CD14-positive monocyte (primary cell): ENCODE measurements around the gene SLC25A40. TPM values are rescaled to one million over a fixed set of nuclear protein-coding genes. Genes with fewer than 3 reads are reported as not detected.
A peak's percentile ranks its signal among the peaks of the same experiment; 100 is the strongest.
"Not testable (repeated sequence)": the region's sequence is repeated elsewhere in the genome, so short reads cannot be mapped to it uniquely, and the experiment has no call there.

Source experiments
- DNase-seq, 3 donors: peaks; one replicate each; pipeline ENCODE4 v3.0.0-alpha.2; 2011 to 2022
- H2AFZ ChIP-seq: 2 replicates; pipeline ENCODE4 v1.6.0; 2012; ENCODE audit warnings: mild to moderate bottlenecking, low read depth, low read length, inconsistent platforms; ENCODE audit not compliant: insufficient read depth, poor library complexity, severe bottlenecking
- H3K27ac ChIP-seq, 2 donors: 1 replicate in 1 of 2; 2 replicates in 1 of 2; pipeline ENCODE4 v1.5.1; 2012 to 2013; ENCODE audit warnings: low read length in 2 of 2, control low read depth in 1 of 2, inconsistent platforms in 1 of 2, low read depth in 1 of 2, mild to moderate bottlenecking in 1 of 2
- H3K27me3 ChIP-seq, 2 donors: one replicate each; pipeline versions ENCODE4 v1.6.0 to v1.6.1; 2011 to 2013; ENCODE audit warnings: low read length in 2 of 2; ENCODE audit not compliant: control insufficient read depth in 2 of 2, insufficient read depth in 2 of 2
- H3K36me3 ChIP-seq, 2 donors: replicated peaks in 1 of 2; 1 replicate in 1 of 2; 2 replicates in 1 of 2; pipeline versions ENCODE4 v1.5.1 to v1.6.1; 2012 to 2013; ENCODE audit warnings: low read length in 2 of 2, control low read depth in 1 of 2, inconsistent platforms in 1 of 2, mild to moderate bottlenecking in 1 of 2; ENCODE audit not compliant: insufficient read depth in 2 of 2, control insufficient read depth in 1 of 2
- H3K4me1 ChIP-seq, 2 donors: 1 replicate in 1 of 2; 2 replicates in 1 of 2; pipeline versions ENCODE4 v1.5.1 to v1.6.1; 2012 to 2013; ENCODE audit warnings: low read length in 2 of 2, control low read depth in 1 of 2, inconsistent platforms in 1 of 2, mild to moderate bottlenecking in 1 of 2, moderate library complexity in 1 of 2; ENCODE audit not compliant: insufficient read depth in 2 of 2, control insufficient read depth in 1 of 2
- H3K4me2 ChIP-seq: replicated peaks from 2 replicates; pipeline ENCODE3; 2012; ENCODE audit warnings: low read length, moderate library complexity, mild to moderate bottlenecking; ENCODE audit not compliant: poor library complexity, severe bottlenecking; ENCODE audit errors: extremely low read depth
- H3K4me3 ChIP-seq, 3 experiments: fragments of 200-600 bp in 1 of 3; sonication (generic) in 1 of 3; replicated peaks in 1 of 3; 1 replicate in 2 of 3; 2 replicates in 1 of 3; pipeline ENCODE4 v1.5.1; 2011 to 2013; ENCODE audit warnings: low read length in 3 of 3, mild to moderate bottlenecking in 3 of 3, control low read depth in 2 of 3, low read depth in 2 of 3, inconsistent platforms in 1 of 3, moderate library complexity in 1 of 3
- H3K79me2 ChIP-seq: 2 replicates; pipeline ENCODE4 v1.6.0; 2012; ENCODE audit warnings: mild to moderate bottlenecking, control low read depth, inconsistent platforms, low read length, moderate library complexity; ENCODE audit not compliant: insufficient read depth
- H3K9ac ChIP-seq: 2 replicates; pipeline ENCODE4 v1.6.0; 2017; ENCODE audit warnings: low read length, mild to moderate bottlenecking; ENCODE audit not compliant: insufficient read depth, poor library complexity, severe bottlenecking
- H3K9me3 ChIP-seq, 2 donors: replicated peaks in 1 of 2; 1 replicate in 1 of 2; 2 replicates in 1 of 2; pipeline versions ENCODE4 v1.5.1 to v1.6.1; 2012 to 2013; ENCODE audit warnings: low read length in 2 of 2, control low read depth in 1 of 2; ENCODE audit not compliant: control insufficient read depth in 1 of 2, insufficient read depth in 1 of 2
- H4K20me1 ChIP-seq: 2 replicates; pipeline ENCODE4 v1.6.0; 2012; ENCODE audit warnings: mild to moderate bottlenecking, low read length, control low read depth, moderate library complexity; ENCODE audit not compliant: insufficient read depth
- H3K27ac Mint-ChIP-seq, 7 donors: one replicate each; pipeline ENCODE4 v1.8.0; 2020; ENCODE audit warnings: mild to moderate bottlenecking in 7 of 7, mixed read lengths in 7 of 7, moderate library complexity in 6 of 7, inconsistent platforms in 2 of 7
- H3K27me3 Mint-ChIP-seq, 3 donors: one replicate each; pipeline ENCODE4 v1.8.0; 2021 to 2022; ENCODE audit warnings: low read depth in 3 of 3, mild to moderate bottlenecking in 3 of 3, mixed read lengths in 3 of 3, moderate library complexity in 3 of 3, inconsistent platforms in 1 of 3
- H3K36me3 Mint-ChIP-seq, 2 donors: one replicate each; pipeline ENCODE4 v1.8.0; 2020; ENCODE audit warnings: mixed read lengths in 2 of 2, inconsistent platforms in 1 of 2, mild to moderate bottlenecking in 1 of 2
- H3K4me1 Mint-ChIP-seq: one replicate; pipeline ENCODE4 v1.8.0; 2020; ENCODE audit warnings: mild to moderate bottlenecking, mixed read lengths
- H3K4me3 Mint-ChIP-seq, 2 donors: one replicate each; pipeline ENCODE4 v1.8.0; 2020; ENCODE audit warnings: mild to moderate bottlenecking in 2 of 2, mixed read lengths in 2 of 2, moderate library complexity in 1 of 2
- H3K9me3 Mint-ChIP-seq, 7 donors: one replicate each; pipeline ENCODE4 v1.8.0; 2020 to 2022; ENCODE audit warnings: mixed read lengths in 7 of 7, mild to moderate bottlenecking in 6 of 7, moderate library complexity in 6 of 7, inconsistent platforms in 2 of 7
- WGBS: methylation state at CpG from one replicate; pipeline ENCODE4 v1.1.5; 2013; ENCODE audit warnings: missing lambda C conversion rate; ENCODE audit not compliant: insufficient coverage; 5-methylcytosine and 5-hydroxymethylcytosine counted together
- intact Hi-C, 2 donors: fragments of 100-400 bp; cut with micrococcal nuclease; formaldehyde crosslinking; loops; one replicate each; pipeline versions ENCODE4 v1.15.0 to v1.15.1; 2023
- polyA plus RNA-seq, 3 donors: library from polyadenylated mRNA; depleted of rRNA in 1 of 3; unstranded in 2 of 3; stranded (reverse) in 1 of 3; fragments of 300-500 nt in 2 of 3; fragments of >200 nt in 1 of 3; fragmentation: Illumina TruSeq in 2 of 3; gene quantifications; 1 replicate in 2 of 3; 2 replicates in 1 of 3; pipeline ENCODE4 v1.2.3, GENCODE V29; 2012 to 2021
- TF ChIP-seq, protein P1 (sequence below): fragments of 200-600 bp; IDR thresholded peaks from one replicate; pipeline ENCODE4 v1.8.0; 2022; ENCODE audit warnings: antibody characterized with exemption, mild to moderate bottlenecking

Gene SLC25A40
- polyA plus RNA-seq, 3 donors: 23.5 to 36.3 (median 26.2) TPM

DNA sequence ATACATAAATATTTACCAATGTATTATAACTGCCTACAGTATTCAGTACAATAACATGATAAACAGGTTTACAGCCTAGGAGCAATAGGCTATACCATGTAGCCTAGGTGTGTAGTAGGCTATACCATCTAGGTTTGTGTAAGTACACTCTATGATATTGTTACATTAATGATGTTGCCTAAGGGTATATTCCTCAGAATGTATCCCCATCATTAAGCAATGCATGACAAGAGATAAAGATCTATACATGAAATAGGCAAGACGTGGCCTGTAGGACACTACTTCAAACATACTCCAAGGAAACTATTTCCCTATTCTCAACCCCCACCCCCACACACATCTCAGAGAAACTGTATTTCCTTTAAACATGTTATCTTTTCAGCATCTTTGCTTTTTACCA, 42.6 kb upstream of the SLC25A40 start:
- H3K27me3 Mint-ChIP-seq: peaks cover 2% of the 10 kb centered on the region in 3 donors
- no peak overlapping the region for H3K27ac ChIP-seq
- TF ChIP-seq, protein P1, sequence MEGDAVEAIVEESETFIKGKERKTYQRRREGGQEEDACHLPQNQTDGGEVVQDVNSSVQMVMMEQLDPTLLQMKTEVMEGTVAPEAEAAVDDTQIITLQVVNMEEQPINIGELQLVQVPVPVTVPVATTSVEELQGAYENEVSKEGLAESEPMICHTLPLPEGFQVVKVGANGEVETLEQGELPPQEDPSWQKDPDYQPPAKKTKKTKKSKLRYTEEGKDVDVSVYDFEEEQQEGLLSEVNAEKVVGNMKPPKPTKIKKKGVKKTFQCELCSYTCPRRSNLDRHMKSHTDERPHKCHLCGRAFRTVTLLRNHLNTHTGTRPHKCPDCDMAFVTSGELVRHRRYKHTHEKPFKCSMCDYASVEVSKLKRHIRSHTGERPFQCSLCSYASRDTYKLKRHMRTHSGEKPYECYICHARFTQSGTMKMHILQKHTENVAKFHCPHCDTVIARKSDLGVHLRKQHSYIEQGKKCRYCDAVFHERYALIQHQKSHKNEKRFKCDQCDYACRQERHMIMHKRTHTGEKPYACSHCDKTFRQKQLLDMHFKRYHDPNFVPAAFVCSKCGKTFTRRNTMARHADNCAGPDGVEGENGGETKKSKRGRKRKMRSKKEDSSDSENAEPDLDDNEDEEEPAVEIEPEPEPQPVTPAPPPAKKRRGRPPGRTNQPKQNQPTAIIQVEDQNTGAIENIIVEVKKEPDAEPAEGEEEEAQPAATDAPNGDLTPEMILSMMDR: no peak
- no peak overlapping the region for H3K4me3 ChIP-seq
- H3K4me2 ChIP-seq: no peak overlapping the region
- no peaks in the 10 kb centered on the region for H3K4me1 Mint-ChIP-seq
- no peak overlapping the region for H3K4me3 Mint-ChIP-seq
- no peaks in the 10 kb centered on the region for H4K20me1 ChIP-seq
- H3K9me3 Mint-ChIP-seq: peaks cover 0 to 3% (median 0%) of the 10 kb centered on the region in 7 donors
- intact Hi-C loops: no loop called here
- no peak overlapping the region for H3K27ac Mint-ChIP-seq
- no peaks in the 10 kb centered on the region for H3K36me3 ChIP-seq
- no peak overlapping the region for H2AFZ ChIP-seq
- no peaks in the 10 kb centered on the region for H3K4me1 ChIP-seq
- no peak overlapping the region for H3K9ac ChIP-seq
- no peaks in the 10 kb centered on the region for H3K79me2 ChIP-seq
- no peak for DNase-seq
- no peaks in the 10 kb centered on the region for H3K36me3 Mint-ChIP-seq
- no peaks in the 10 kb centered on the region for H3K9me3 ChIP-seq
- WGBS: 20% methylated on average over 1 of the region's 1 CpG
- H3K27me3 ChIP-seq: no peaks in the 10 kb centered on the region

DNA sequence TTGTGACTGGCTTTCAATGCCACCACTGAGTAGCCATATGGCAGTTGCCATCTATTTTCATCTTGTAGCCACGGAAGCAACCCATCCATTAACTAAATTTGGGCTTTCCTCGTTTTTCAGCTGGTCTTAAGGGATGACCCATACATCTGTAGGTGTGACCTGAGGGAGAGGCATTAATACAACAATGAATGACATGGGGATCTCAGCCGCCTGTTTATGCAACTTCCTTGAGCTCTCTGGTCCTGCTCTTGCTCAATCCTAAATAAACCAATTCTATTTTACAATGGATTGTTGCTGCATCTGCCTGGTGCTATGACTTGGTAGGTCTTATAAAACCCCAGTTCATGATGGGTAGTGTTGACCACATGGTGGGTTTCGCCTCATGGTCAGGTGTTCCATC, 36.0 kb upstream of the SLC25A40 start:
- Histone ChIP-seq H3K4me2 (no peak overlapping the region), H3K4me1 (peaks cover 7% of the 10 kb centered on the region in 2 donors), H3K27ac (no peak overlapping the region), H3K79me2 (no peaks in the 10 kb centered on the region), H2AFZ (no peak overlapping the region), H3K36me3 (peaks cover 3 to 18% of the 10 kb centered on the region in 2 donors), H3K9me3 (no peaks in the 10 kb centered on the region), H3K4me3 (no peak overlapping the region), H3K27me3 (no peaks in the 10 kb centered on the region), H4K20me1 (no peaks in the 10 kb centered on the region), H3K9ac (no peak overlapping the region)
- peak in 1 of 3 donors; percentile 12 for DNase-seq
- H3K27ac Mint-ChIP-seq: no peak overlapping the region
- no peaks in the 10 kb centered on the region for H3K27me3 Mint-ChIP-seq
- peaks cover 10 to 15% of the 10 kb centered on the region in 2 donors for H3K36me3 Mint-ChIP-seq
- WGBS: no CpG with 5 or more reads among the region's 4 CpGs
- intact Hi-C loops: no loop called here
- no peak overlapping the region for H3K4me3 Mint-ChIP-seq
- TF ChIP-seq, protein P1: no peak
- peaks cover 10% of the 10 kb centered on the region for H3K4me1 Mint-ChIP-seq
- peaks cover 0 to 3% (median 0%) of the 10 kb centered on the region in 7 donors for H3K9me3 Mint-ChIP-seq

DNA sequence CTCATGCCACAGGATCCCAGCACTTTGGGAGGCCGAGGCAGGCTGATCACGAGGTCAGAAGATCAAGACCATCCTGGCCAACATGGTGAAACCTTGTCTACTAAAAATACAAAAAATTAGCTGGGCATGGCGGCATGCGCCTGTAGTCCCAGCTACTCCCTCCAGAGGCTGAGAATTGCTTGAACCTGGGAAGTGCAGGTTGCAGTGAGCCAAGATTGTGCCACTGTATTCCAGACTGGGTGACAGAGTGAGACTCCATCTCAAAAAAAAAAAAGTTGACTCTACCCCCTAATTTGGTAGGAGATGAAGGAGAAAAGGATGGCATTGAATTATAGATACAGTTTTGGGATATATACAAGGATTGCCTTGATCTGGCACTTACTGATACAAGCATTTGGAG, 32.7 kb upstream of the SLC25A40 start:
- DNase-seq, H3K79me2 ChIP-seq, H3K4me1 Mint-ChIP-seq, H3K9ac ChIP-seq, intact Hi-C loops, H3K27me3 Mint-ChIP-seq, H3K4me1 ChIP-seq, H3K4me3 Mint-ChIP-seq, H3K4me3 ChIP-seq, H3K27ac ChIP-seq, H3K4me2 ChIP-seq, H3K27me3 ChIP-seq, H3K9me3 Mint-ChIP-seq, H2AFZ ChIP-seq, H4K20me1 ChIP-seq, H3K9me3 ChIP-seq: not testable (repeated sequence)
- peak overlapping the region in 1 of 7 donors; percentile 10 for H3K27ac Mint-ChIP-seq
- H3K36me3 Mint-ChIP-seq: peaks cover 27 to 41% of the 10 kb centered on the region in 2 donors
- WGBS: no CpG with 5 or more reads among the region's 4 CpGs
- H3K36me3 ChIP-seq: peaks cover 18 to 39% of the 10 kb centered on the region in 2 donors
